GM23338 (cell line): ENCODE data around the gene EPAS1.

ENCODE experiments used
- CREB1 ChIP-seq: fragments of 250-450 bp; sonication (Bioruptor Pico); IDR thresholded peaks from 2 replicates; pipeline ENCODE4 v1.5.0; 2020; ENCODE audit warnings: low read depth, mild to moderate bottlenecking, moderate library complexity
- CTCF ChIP-seq, 2 experiments: fragments of 200-600 bp in 1 of 2; sonication (generic) in 1 of 2; conservative IDR thresholded peaks; 2 replicates each; pipeline versions ENCODE4 v1.5.1 to v1.6.1; 2016 to 2017; ENCODE audit warnings: antibody characterized with exemption in 2 of 2, low read depth in 2 of 2, mild to moderate bottlenecking in 2 of 2, moderate library complexity in 1 of 2
- ETS1 ChIP-seq: IDR thresholded peaks from 2 replicates; pipeline ENCODE4 v1.6.1; 2016; ENCODE audit warnings: antibody characterized with exemption
- EZH2 ChIP-seq: fragments of 200-600 bp; sonication (generic); IDR thresholded peaks from one replicate; pipeline ENCODE4 v1.8.0; 2017; ENCODE audit warnings: antibody characterized with exemption, mild to moderate bottlenecking, low read depth; ENCODE audit not compliant: unreplicated experiment
- EZH2phosphoT487 ChIP-seq: fragments of 200-600 bp; sonication (generic); IDR thresholded peaks from one replicate; pipeline ENCODE4 v1.8.1; 2018; ENCODE audit warnings: antibody characterized with exemption; ENCODE audit not compliant: unreplicated experiment
- JUNB ChIP-seq: IDR thresholded peaks from one replicate; pipeline ENCODE4 v1.6.1; 2016; ENCODE audit warnings: antibody characterized with exemption; ENCODE audit not compliant: unreplicated experiment
- NANOG ChIP-seq: IDR thresholded peaks from 2 replicates; pipeline ENCODE4 v1.6.1; 2016; ENCODE audit warnings: antibody characterized with exemption, borderline replicate concordance
- POLR2AphosphoS5 ChIP-seq: IDR thresholded peaks from 2 replicates; pipeline ENCODE4 v1.6.1; 2016; ENCODE audit warnings: antibody characterized with exemption, low read depth
- REST ChIP-seq: IDR thresholded peaks from one replicate; pipeline ENCODE4 v1.6.1; 2018; ENCODE audit warnings: antibody characterized with exemption; ENCODE audit not compliant: unreplicated experiment
- STAT1 ChIP-seq: IDR thresholded peaks from one replicate; pipeline ENCODE4 v1.6.1; 2016; ENCODE audit warnings: antibody characterized with exemption; ENCODE audit not compliant: unreplicated experiment
- ZNF331 ChIP-seq: fragments of 250-450 bp; sonication (Bioruptor Pico); IDR thresholded peaks from 2 replicates; pipeline ENCODE4 v1.5.0; 2020; ENCODE audit warnings: low read depth, mild to moderate bottlenecking, moderate library complexity

GRCh38 chr2:46434851-46435273 lies 137.7 kb downstream of the EPAS1 start:
- TF ChIP-seq CTCF (conservative IDR thresholded peaks at IDR 0.05; ENCODE audit: low read depth in 2 of 2) (no peak), JUNB (no peak), REST (no peak), EZH2 (no peak), POLR2AphosphoS5 (no peak), CREB1 (CRISPR knock-in tag) (no peak), ZNF331 (CRISPR knock-in tag) (no peak), EZH2phosphoT487 (no peak), STAT1 (no peak), ETS1 (no peak), NANOG (no peak)
